Activated CD8-positive, alpha-beta T cell treated with anti-CD3 and anti-CD28 coated beads, Interleukin-2, amount 10 ng/mL, durations not matched to agents 7 days and 5 days (primary cell): ENCODE results near the gene ELK4. TPM values are rescaled to one million over a fixed set of nuclear protein-coding genes. Genes with fewer than 3 reads are reported as not detected.

Experiments
- ATAC-seq: fragments of 150-1000 bp; cut with Tn5 transposase; one replicate; pipeline ENCODE4 v1.10.0; 2021; ENCODE audit warnings: moderate library complexity
- CTCF ChIA-PET: fragments of 350-600 bp; sonication (Branson Sonifier 250); formaldehyde crosslinking; loops from one replicate; lab custom pipeline; 2021; ENCODE audit warnings: antibody characterized with exemption; lab: Charles Lee
- POLR2A ChIA-PET: fragments of 350-600 bp; sonication (Branson Sonifier 250); formaldehyde crosslinking; loops from one replicate; lab custom pipeline; 2021; ENCODE audit warnings: antibody characterized with exemption; lab: Charles Lee
- DNase-seq: peaks from one replicate; pipeline ENCODE4 v3.0.0-alpha.2; 2020
- H3K27ac Mint-ChIP-seq: one replicate; pipeline ENCODE4 v1.8.0; 2021; ENCODE audit warnings: mild to moderate bottlenecking, mixed read lengths
- H3K27me3 Mint-ChIP-seq: one replicate; pipeline ENCODE4 v1.8.0; 2021; ENCODE audit warnings: low read depth, mixed read lengths
- H3K36me3 Mint-ChIP-seq: one replicate; pipeline ENCODE4 v1.8.0; 2021; ENCODE audit warnings: low read depth, mixed read lengths
- H3K4me1 Mint-ChIP-seq: one replicate; pipeline ENCODE4 v1.8.0; 2021; ENCODE audit warnings: low read depth, mixed read lengths
- H3K4me3 Mint-ChIP-seq: one replicate; pipeline ENCODE4 v1.8.0; 2021; ENCODE audit warnings: mild to moderate bottlenecking, mixed read lengths
- H3K9me3 Mint-ChIP-seq: one replicate; pipeline ENCODE4 v1.8.0; 2022; ENCODE audit warnings: mixed read lengths; ENCODE audit not compliant: insufficient read depth
- total RNA-seq, 2 experiments: library from RNA; stranded (reverse); gene quantifications; one replicate each; pipeline ENCODE4 v1.2.3, GENCODE V29; 2021

ELK4 gene
- total RNA-seq, 2 experiments from 2014 or later, result 95.2 to 97.5 TPM

DNA sequence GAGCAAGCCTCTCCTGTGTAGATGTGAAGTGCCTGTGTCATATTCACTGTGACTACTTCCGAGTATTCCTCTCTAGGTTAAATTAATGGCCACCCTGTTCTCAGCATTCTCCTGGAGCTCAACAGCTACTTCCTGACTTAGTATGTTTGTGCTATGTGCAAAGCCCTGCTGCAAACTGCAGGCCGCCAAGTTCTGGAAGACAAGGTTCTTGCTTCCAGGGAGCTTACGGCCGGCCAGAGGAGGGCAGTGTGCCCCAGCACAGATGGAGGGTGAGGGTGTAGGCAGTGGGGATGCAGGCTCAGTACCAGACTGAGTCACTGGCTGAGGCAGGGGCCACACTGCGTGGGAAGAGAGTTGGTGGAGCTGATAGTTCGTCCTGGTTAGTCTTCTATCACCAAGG, 43.2 kb downstream of the ELK4 start:
- POLR2A ChIA-PET, result interaction anchor here (0.6 to 1.9 kb wide), 2 partner anchors 44 to 67 kb away, joined by 3 to 12 read pairs; partner anchors contain the start of gene ELK4
- CTCF ChIA-PET, result interaction anchor here (0.8 to 9.8 kb wide), 6 partner anchors 10 to 389 kb away, joined by 3 to 444 read pairs (median 6); partner anchors contain the start of gene ELK4
- H3K4me3 Mint-ChIP-seq, result no peak overlapping the region
- peak overlapping the region; percentile 28 for H3K27ac Mint-ChIP-seq
- no peaks in the 10 kb centered on the region for H3K36me3 Mint-ChIP-seq
- ATAC-seq, result no peak
- peaks cover 24% of the 10 kb centered on the region for H3K4me1 Mint-ChIP-seq
- peaks cover 3% of the 10 kb centered on the region for H3K27me3 Mint-ChIP-seq
- no peak for DNase-seq
- H3K9me3 Mint-ChIP-seq, result no peaks in the 10 kb centered on the region

DNA sequence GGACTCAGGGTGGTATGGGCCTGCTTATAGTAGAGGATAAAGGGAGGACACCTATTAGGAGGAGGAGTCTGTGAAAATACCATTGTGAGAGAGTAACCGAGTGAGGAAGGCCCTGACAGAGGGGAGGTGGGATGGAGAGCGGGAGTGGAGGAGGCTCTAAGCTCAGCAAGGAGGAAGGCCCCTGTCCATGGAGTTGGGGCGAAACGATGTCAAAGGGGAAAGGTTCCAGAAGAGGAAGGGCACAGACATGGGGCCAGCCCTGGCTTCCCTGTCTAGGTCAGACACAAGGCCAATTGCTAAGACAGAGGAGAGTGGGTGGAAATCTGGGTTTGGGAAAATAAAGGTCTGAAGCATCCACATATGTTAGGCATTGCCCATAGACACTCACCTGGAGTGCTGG, 44.2 kb downstream of the ELK4 start:
- POLR2A ChIA-PET, result interaction anchor here (1.9 kb wide), 1 partner anchor 45 kb away, joined by 12 read pairs; the partner anchor contains the start of gene ELK4
- DNase-seq, result no peak
- Mint-ChIP-seq H3K9me3 (no peaks in the 10 kb centered on the region), H3K27ac (no peak overlapping the region), H3K4me1 (peaks cover 24% of the 10 kb centered on the region), H3K36me3 (no peaks in the 10 kb centered on the region), H3K27me3 (peaks cover 3% of the 10 kb centered on the region), H3K4me3 (no peak overlapping the region)
- no peak for ATAC-seq
- CTCF ChIA-PET, result interaction anchor here (1.0 to 9.8 kb wide), 3 partner anchors 43 to 124 kb away, joined by 4 to 444 read pairs (median 364); partner anchors contain the start of gene ELK4

GRCh38 chr1:205585835-205586785, 45.7 kb downstream of the ELK4 start:
- Mint-ChIP-seq H3K27ac (no peak overlapping the region), H3K36me3 (no peaks in the 10 kb centered on the region), H3K27me3 (peaks cover 3% of the 10 kb centered on the region), H3K4me1 (peaks cover 24% of the 10 kb centered on the region), H3K9me3 (no peaks in the 10 kb centered on the region), H3K4me3 (no peak overlapping the region)
- no peak for ATAC-seq
- POLR2A ChIA-PET, result no interaction called here
- CTCF ChIA-PET, result interaction anchor here (1.0 to 1.5 kb wide), 3 partner anchors 15 to 72 kb away, joined by 3 to 12 read pairs (median 6); partner anchors contain the start of gene ELK4
- DNase-seq, result no peak

DNA sequence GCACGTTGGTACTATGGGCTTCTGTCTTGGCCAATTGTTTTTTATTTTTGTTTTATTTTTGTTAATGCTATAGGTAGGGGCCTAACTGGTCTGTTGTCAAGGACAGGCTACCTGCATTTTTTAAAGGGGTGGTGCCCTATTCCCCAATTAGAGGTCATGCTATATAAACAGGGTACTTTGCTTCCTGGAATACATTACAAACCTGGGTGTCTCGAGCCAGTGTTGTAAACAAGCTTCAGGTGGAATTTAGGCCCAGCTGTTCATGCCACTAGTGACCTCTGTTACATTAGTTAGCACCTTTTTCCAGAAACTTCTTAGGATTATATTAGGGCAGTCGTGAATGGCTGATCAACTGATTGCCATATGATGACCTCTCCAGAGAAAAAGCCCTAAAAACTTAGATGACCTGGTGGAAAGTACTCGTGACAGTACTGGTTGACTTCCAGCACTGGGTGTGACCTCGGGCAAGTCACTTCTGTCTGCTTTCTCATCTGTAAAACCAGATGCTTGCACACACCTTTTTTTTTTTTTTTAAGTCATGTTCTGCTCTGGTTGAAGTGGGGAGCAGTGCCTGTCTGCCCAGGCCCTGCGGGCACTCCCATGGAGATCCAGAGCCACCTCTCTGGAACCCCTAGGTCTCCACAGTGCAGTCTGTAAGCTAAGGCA, 46.5 kb downstream of the ELK4 start:
- peaks cover 3% of the 10 kb centered on the region for H3K27me3 Mint-ChIP-seq
- ChIA-PET POLR2A (no interaction called here), CTCF (interaction anchor here (0.8 to 1.5 kb wide), 3 partner anchors 47 to 73 kb away, joined by 3 to 12 read pairs (median 6); partner anchors contain the start of gene ELK4)
- H3K4me1 Mint-ChIP-seq, result peaks cover 18% of the 10 kb centered on the region
- H3K36me3 Mint-ChIP-seq, result no peaks in the 10 kb centered on the region
- no peak overlapping the region for H3K4me3 Mint-ChIP-seq
- no peak overlapping the region for H3K27ac Mint-ChIP-seq
- no peak for ATAC-seq
- H3K9me3 Mint-ChIP-seq, result no peaks in the 10 kb centered on the region
- DNase-seq, result no peak

GRCh38 chr1:205584732-205585131, 47.1 kb downstream of the ELK4 start:
- POLR2A ChIA-PET, result no interaction called here

GRCh38 chr1:205583461-205584130, 48.2 kb downstream of the ELK4 start:
- ATAC-seq (no peak), DNase-seq (no peak)
- ChIA-PET CTCF (interaction anchor here (0.7 to 2.5 kb wide), 10 partner anchors 9 to 394 kb away, joined by 3 to 21 read pairs (median 3); partner anchors contain the start of gene ELK4), POLR2A (no interaction called here)
- Mint-ChIP-seq H3K4me3 (no peak overlapping the region), H3K36me3 (no peaks in the 10 kb centered on the region), H3K27me3 (peaks cover 3% of the 10 kb centered on the region), H3K9me3 (no peaks in the 10 kb centered on the region), H3K27ac (no peak overlapping the region), H3K4me1 (peaks cover 18% of the 10 kb centered on the region)

More at GRCh38 chr1:205584732-205585131, 47.1 kb downstream of the ELK4 start:
- no peak overlapping the region for H3K4me3 Mint-ChIP-seq
- H3K9me3 Mint-ChIP-seq, result no peaks in the 10 kb centered on the region
- DNase-seq (no peak), ATAC-seq (no peak)
- no peak overlapping the region for H3K27ac Mint-ChIP-seq
- CTCF ChIA-PET, result interaction anchor here (0.8 to 2.5 kb wide), 4 partner anchors 8 to 74 kb away, joined by 3 to 21 read pairs (median 9); partner anchors contain the start of gene ELK4
- H3K36me3 Mint-ChIP-seq, result no peaks in the 10 kb centered on the region
- H3K27me3 Mint-ChIP-seq, result peaks cover under 1% of the 10 kb centered on the region
- H3K4me1 Mint-ChIP-seq, result peaks cover 18% of the 10 kb centered on the region

DNA sequence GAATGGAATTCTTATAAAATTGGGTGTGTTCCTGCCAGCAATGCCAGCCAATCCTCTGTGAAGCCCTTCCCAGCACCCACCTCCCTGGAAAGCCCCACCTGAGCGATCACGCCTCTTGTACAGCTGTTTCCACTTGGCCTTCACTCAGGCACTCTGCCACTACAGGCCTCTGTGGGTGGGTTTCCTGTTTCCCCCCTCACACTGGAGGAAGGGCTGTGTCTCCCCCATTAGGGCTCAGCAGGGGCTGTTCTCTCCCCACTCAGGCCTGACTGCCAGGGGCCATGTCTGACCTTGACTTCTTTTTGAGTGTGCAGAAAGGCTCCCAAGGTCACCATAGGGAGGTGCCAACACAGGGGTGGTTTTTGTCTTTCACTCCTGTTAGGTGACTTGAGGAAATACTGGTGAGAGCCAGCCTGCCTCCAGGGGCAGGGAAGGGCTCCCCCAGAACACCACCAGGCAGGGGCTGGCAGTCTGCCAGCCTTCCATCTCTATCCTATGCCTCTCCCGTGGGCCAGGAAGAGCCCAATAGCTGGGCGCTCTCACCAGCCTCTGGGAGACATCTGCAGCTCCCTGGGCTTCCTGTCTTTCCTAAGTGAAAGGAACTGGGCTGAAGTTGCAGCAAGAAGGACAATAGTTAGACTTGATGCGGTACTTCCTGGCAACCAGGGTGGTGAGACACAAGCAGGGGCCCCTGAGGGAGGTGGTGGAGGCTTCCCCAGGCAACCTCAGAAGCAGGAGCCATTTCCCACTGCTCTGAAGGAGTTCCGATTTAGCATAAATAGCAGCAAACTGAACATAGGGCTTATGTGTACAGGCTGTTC, 49.1 kb downstream of the ELK4 start:
- Mint-ChIP-seq H3K4me1 (peaks cover 18% of the 10 kb centered on the region), H3K4me3 (no peak overlapping the region), H3K27ac (peak overlapping the region; percentile 43), H3K36me3 (no peaks in the 10 kb centered on the region), H3K9me3 (no peaks in the 10 kb centered on the region), H3K27me3 (peaks cover 8% of the 10 kb centered on the region)
- ChIA-PET POLR2A (interaction anchor here (0.9 to 1.0 kb wide), 2 partner anchors 9 to 50 kb away, joined by 3 read pairs; no protein-coding TSS in a partner anchor), CTCF (interaction anchor here (1.1 to 2.5 kb wide), 6 partner anchors 10 to 76 kb away, joined by 3 to 21 read pairs (median 5); partner anchors contain the start of gene ELK4)
- ATAC-seq, result peak; percentile 39
- DNase-seq, result no peak

- peak overlapping the region; percentile 70 for H3K27ac Mint-ChIP-seq
- H3K4me1 Mint-ChIP-seq, result peaks cover 18% of the 10 kb centered on the region
- ATAC-seq (peak; percentile 9), DNase-seq (no peak)
- H3K27me3 Mint-ChIP-seq, result peaks cover 8% of the 10 kb centered on the region
- no peaks in the 10 kb centered on the region for H3K9me3 Mint-ChIP-seq
- CTCF ChIA-PET, result interaction anchor here (1.0 to 2.5 kb wide), 3 partner anchors 10 to 77 kb away, joined by 3 to 21 read pairs (median 19); no protein-coding TSS in a partner anchor
- POLR2A ChIA-PET, result interaction anchor here (0.9 to 1.0 kb wide), 2 partner anchors 10 to 50 kb away, joined by 3 read pairs; no protein-coding TSS in a partner anchor
- H3K36me3 Mint-ChIP-seq, result no peaks in the 10 kb centered on the region
- H3K4me3 Mint-ChIP-seq, result no peak overlapping the region
Measured at GRCh38 chr1:205582046-205582445, 49.8 kb downstream of the ELK4 start.

DNA sequence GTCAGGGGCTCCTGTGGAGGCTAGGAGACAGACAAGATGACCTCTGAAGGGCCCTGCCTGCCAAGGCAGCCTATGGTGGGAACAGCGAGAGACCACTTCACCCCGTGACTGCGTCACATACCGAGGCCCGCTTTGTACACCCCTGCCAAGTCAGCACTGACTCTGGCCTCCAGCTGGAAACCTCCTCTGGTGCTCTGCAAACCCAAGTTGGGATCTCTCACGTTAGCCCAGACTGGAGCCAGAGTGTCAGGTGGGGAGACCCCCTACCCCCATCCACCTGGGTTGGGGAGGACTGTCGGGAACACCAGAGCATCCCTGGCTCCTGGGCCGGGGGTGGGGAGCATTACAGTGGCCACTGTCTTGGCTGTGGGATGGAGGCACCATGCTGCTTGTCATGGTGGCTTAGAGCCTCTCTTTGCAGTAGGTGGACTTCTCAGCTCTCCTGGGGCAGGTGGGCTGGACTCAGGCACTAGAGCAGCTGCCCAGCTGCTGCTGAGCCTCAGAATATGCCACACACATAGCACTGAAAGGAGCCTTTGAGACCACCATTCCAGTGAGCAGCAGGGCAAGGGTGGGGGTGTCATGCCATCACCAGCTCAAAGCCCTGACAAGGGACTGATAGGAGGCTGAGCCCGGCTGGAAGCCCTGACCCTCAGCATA, 50.4 kb downstream of the ELK4 start:
- no peaks in the 10 kb centered on the region for H3K9me3 Mint-ChIP-seq
- peaks cover 18% of the 10 kb centered on the region for H3K4me1 Mint-ChIP-seq
- no peak overlapping the region for H3K4me3 Mint-ChIP-seq
- no peak for ATAC-seq
- ChIA-PET POLR2A (interaction anchor here (0.9 kb wide), 1 partner anchor 10 kb away, joined by 3 read pairs; no protein-coding TSS in a partner anchor), CTCF (interaction anchor here (0.7 to 1.0 kb wide), 2 partner anchors 11 to 435 kb away, joined by 3 to 6 read pairs; no protein-coding TSS in a partner anchor)
- peaks cover 8% of the 10 kb centered on the region for H3K27me3 Mint-ChIP-seq
- no peak for DNase-seq
- peak overlapping the region; percentile 70 for H3K27ac Mint-ChIP-seq
- H3K36me3 Mint-ChIP-seq, result no peaks in the 10 kb centered on the region

DNA sequence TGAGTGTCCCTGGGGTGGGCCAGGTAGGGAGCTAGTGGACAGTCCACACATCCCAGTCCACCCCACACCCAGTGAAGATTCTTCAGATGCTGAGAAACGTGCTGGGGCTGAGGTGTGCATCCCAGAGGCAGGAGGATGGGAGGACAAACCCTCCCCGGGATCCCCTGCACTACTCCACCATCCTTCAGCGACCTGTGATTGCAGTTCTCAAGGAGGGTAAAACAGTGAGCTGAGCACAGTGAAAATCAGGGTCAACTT, 51.0 kb downstream of the ELK4 start:
- peaks cover 18% of the 10 kb centered on the region for H3K4me1 Mint-ChIP-seq
- H3K27ac Mint-ChIP-seq, result no peak overlapping the region
- H3K27me3 Mint-ChIP-seq, result peaks cover 8% of the 10 kb centered on the region
- ATAC-seq, result no peak
- H3K4me3 Mint-ChIP-seq, result no peak overlapping the region
- CTCF ChIA-PET, result interaction anchor here (0.7 kb wide), 1 partner anchor 436 kb away, joined by 6 read pairs; no protein-coding TSS in a partner anchor
- POLR2A ChIA-PET, result no interaction called here
- H3K36me3 Mint-ChIP-seq, result no peaks in the 10 kb centered on the region
- no peak for DNase-seq
- H3K9me3 Mint-ChIP-seq, result no peaks in the 10 kb centered on the region
